ENCODE results near the gene CASKIN1. TPM values are rescaled to one million over a fixed set of nuclear protein-coding genes. Genes with fewer than 3 reads are reported as not detected.

The CASKIN1 gene
- total and polyA plus RNA-seq, 2 experiments from 2014 or later: 1.0 to 6.2 TPM

- H3K27me3 Mint-ChIP-seq (ENCODE audit: insufficient read depth, low read depth, poor library complexity): peaks cover 30% of the 10 kb centered on the region
- peak overlapping the region; percentile 86 for H3K27ac Mint-ChIP-seq
- H3K9me3 Mint-ChIP-seq: peaks cover 11% of the 10 kb centered on the region
- Histone ChIP-seq H3K79me2 (replicated peaks; ENCODE audit: insufficient read depth) (peaks cover 80% of the 10 kb centered on the region), H4K20me1 (replicated peaks; ENCODE audit: insufficient read depth) (peaks cover 9% of the 10 kb centered on the region), H3F3A (replicated peaks; ENCODE audit: low read depth) (peaks cover 17% of the 10 kb centered on the region), H3K4me1 (ENCODE audit: insufficient read depth) (peaks cover 15% of the 10 kb centered on the region; the same call in 1 of the 2 replicates), H3K27me3 (ENCODE audit: insufficient read depth) (no peaks in the 10 kb centered on the region), H3K4me3 (0 out of 2 replicates have a peak overlapping the region, but pooled peaks have one; percentile 10), H3K36me3 (ENCODE audit: insufficient read depth) (peaks cover 6% of the 10 kb centered on the region; the same call in 1 of the 2 replicates), H3K9me2 (ENCODE audit: insufficient read depth) (no peaks in the 10 kb centered on the region), H2AFZ (no peak overlapping the region), H3K27ac (ENCODE audit: low read depth) (0 out of 2 replicates have a peak overlapping the region, but pooled peaks have one; percentile 26), H3K4me2 (no peak overlapping the region)
- ATAC-seq: no peak
- peaks cover 30% of the 10 kb centered on the region for H3K36me3 Mint-ChIP-seq (ENCODE audit: low read depth)
- H3K4me1 Mint-ChIP-seq: peaks cover 28% of the 10 kb centered on the region
- DNase-seq (ENCODE audit: low spot score): no peak
- no peak for TF ChIP-seq ZNF462 (CRISPR knock-in tag; IDR thresholded peaks at IDR 0.05)
- no peak for TF ChIP-seq NANOG (IDR thresholded peaks at IDR 0.05; ENCODE audit: borderline replicate concordance)
- TF ChIP-seq JUNB (IDR thresholded peaks at IDR 0.05; ENCODE audit: unreplicated experiment): no peak
- no peak for TF ChIP-seq STAT1 (IDR thresholded peaks at IDR 0.05; ENCODE audit: unreplicated experiment)
- TF ChIP-seq CTCF (conservative IDR thresholded peaks at IDR 0.05; ENCODE audit: low read depth in 2 of 2): no peak
- no peak for TF ChIP-seq ZNF331 (CRISPR knock-in tag; IDR thresholded peaks at IDR 0.05; ENCODE audit: low read depth)
- no peak for TF ChIP-seq POLR2AphosphoS5 (IDR thresholded peaks at IDR 0.05; ENCODE audit: low read depth)
- TF ChIP-seq CREB1 (CRISPR knock-in tag; IDR thresholded peaks at IDR 0.05; ENCODE audit: low read depth): no peak
- no peak for TF ChIP-seq EZH2phosphoT487 (IDR thresholded peaks at IDR 0.05; ENCODE audit: unreplicated experiment)
- TF ChIP-seq REST (IDR thresholded peaks at IDR 0.05; ENCODE audit: unreplicated experiment): no peak
- no peak for TF ChIP-seq EZH2 (IDR thresholded peaks at IDR 0.05; ENCODE audit: low read depth, unreplicated experiment)
- no peak for TF ChIP-seq ZNF114 (CRISPR knock-in tag; IDR thresholded peaks at IDR 0.05)
- no peak for TF ChIP-seq ETS1 (IDR thresholded peaks at IDR 0.05)
- H3K4me3 Mint-ChIP-seq: peak overlapping the region; percentile 21; the same call in 1 of the 3 replicates
These were observed 37.1 kb downstream of the CASKIN1 start for GRCh38 chr16:2159175-2159838.

Data from GM23338 (cell line).